Esophagus muscularis mucosa (tissue), 4 donors: Measurements from ENCODE around the gene GH2.

ENCODE experiments used
- EP300 ChIP-seq: sonication (generic); formaldehyde crosslinking; IDR thresholded peaks from one replicate; pipeline ENCODE4 v1.6.1; 2017; ENCODE audit warnings: antibody characterized with exemption
- POLR2A ChIP-seq: fragments of 450-650 bp; IDR thresholded peaks from one replicate; pipeline ENCODE4 v1.6.1; 2017; ENCODE audit warnings: antibody characterized with exemption, moderate library complexity, mild to moderate bottlenecking, low read depth
- TF ChIP-seq, protein P1 (sequence below), 3 experiments: fragments of 200-600 bp in 2 of 3; fragments of 450-650 bp in 1 of 3; sonication (generic) in 2 of 3; IDR thresholded peaks; one replicate each; pipeline ENCODE4 v1.5.1; 2017 to 2019; ENCODE audit warnings: antibody characterized with exemption in 3 of 3, mild to moderate bottlenecking in 2 of 3, moderate library complexity in 1 of 3

DNA sequence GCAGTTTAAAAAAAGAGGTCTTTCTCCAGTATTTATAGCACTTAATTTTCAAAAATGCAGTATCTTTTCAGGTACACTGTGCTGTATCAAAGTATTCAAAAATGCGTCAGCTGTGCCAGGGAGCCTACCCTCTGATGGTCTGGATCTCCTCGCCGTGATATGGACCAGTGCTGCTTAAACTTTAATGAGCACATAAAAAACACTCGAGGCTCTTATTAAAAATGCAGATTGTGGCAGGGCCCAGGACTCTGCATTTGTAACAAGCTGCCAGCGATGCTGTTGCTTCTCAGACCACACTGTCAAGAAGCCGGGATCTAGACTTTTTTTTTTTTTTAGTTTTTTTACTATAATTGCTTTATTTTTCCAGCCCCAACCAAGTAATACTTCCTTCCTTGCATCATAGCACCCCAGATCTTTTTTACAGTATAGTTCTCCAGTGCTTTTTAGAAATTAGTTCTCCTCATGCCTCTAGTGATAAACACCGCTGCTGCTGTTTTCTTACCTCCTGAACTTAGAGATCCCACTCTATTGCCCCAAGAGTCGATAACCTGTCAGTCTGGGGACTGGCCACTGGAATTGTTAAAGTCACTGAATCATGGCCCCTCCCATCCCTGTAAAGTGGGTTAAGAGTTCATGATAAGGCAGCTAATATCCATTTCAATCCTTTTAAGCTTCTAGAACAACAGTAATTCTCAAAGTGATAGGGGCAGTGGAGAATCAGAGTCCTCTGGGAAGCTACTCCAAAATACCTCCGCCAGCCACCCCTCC is 37.6 kb downstream of the GH2 start:
- TF ChIP-seq, protein P1, sequence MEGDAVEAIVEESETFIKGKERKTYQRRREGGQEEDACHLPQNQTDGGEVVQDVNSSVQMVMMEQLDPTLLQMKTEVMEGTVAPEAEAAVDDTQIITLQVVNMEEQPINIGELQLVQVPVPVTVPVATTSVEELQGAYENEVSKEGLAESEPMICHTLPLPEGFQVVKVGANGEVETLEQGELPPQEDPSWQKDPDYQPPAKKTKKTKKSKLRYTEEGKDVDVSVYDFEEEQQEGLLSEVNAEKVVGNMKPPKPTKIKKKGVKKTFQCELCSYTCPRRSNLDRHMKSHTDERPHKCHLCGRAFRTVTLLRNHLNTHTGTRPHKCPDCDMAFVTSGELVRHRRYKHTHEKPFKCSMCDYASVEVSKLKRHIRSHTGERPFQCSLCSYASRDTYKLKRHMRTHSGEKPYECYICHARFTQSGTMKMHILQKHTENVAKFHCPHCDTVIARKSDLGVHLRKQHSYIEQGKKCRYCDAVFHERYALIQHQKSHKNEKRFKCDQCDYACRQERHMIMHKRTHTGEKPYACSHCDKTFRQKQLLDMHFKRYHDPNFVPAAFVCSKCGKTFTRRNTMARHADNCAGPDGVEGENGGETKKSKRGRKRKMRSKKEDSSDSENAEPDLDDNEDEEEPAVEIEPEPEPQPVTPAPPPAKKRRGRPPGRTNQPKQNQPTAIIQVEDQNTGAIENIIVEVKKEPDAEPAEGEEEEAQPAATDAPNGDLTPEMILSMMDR (IDR thresholded peaks at IDR 0.05): no peak
- TF ChIP-seq EP300 (no peak), POLR2A (no peak)
